AG09319 (cell line): ENCODE measurements around the gene RTEL1.

Source experiments
- DNase-seq: peaks from one replicate; pipeline ENCODE4 v3.0.0-alpha.2; 2010; ENCODE audit warnings: low read depth; ENCODE audit errors: extremely low read depth
- TF ChIP-seq, protein P1 (sequence below): IDR thresholded peaks from 2 replicates; pipeline ENCODE4 v1.5.1; 2011; ENCODE audit warnings: low read depth, mild to moderate bottlenecking, inconsistent platforms, low read length, moderate library complexity

RTEL1 gene

DNA sequence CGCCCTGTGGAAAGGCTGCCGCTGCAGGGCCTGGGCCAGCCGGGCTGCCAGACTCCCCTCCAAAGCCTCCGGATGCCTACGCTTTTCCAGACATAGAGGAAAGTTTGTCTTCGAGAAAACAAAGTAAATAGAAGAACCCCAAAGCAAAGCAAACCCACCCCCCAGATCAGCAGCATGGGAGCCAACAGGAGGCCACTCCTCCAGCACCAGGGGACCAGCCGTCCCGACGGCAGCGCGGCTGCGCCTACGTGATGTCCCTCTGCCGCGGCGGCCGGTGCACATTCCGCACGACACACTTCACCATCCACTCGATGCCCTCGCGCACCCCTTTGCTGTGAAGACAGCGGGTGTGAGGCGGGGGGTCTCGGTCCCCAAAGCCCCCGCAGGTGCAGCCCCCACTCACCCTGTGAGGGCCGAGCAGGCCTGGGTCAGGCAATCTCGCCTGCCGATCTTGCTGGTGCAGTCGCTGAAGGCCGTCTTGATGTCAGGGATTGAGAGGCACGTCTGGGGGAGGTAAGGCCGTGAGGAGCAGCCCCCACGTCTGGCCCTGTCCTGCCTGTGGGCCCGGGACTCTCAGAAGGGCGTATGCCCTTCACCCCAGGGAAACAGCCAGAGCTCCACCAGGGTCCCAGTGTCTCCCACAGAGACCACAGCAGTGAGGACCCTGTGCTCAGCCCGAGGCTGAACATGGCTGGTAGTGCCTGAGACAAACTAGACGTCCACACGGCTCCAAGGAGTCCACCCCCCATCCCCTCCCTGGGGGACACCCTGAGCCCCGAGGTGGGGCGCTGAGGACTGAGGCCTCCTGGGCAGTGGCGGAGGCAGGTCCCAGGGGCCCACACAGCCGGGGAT, 42.3 kb downstream of the RTEL1 start:
- no peak for DNase-seq
- TF ChIP-seq, protein P1, sequence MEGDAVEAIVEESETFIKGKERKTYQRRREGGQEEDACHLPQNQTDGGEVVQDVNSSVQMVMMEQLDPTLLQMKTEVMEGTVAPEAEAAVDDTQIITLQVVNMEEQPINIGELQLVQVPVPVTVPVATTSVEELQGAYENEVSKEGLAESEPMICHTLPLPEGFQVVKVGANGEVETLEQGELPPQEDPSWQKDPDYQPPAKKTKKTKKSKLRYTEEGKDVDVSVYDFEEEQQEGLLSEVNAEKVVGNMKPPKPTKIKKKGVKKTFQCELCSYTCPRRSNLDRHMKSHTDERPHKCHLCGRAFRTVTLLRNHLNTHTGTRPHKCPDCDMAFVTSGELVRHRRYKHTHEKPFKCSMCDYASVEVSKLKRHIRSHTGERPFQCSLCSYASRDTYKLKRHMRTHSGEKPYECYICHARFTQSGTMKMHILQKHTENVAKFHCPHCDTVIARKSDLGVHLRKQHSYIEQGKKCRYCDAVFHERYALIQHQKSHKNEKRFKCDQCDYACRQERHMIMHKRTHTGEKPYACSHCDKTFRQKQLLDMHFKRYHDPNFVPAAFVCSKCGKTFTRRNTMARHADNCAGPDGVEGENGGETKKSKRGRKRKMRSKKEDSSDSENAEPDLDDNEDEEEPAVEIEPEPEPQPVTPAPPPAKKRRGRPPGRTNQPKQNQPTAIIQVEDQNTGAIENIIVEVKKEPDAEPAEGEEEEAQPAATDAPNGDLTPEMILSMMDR: no peak

DNA sequence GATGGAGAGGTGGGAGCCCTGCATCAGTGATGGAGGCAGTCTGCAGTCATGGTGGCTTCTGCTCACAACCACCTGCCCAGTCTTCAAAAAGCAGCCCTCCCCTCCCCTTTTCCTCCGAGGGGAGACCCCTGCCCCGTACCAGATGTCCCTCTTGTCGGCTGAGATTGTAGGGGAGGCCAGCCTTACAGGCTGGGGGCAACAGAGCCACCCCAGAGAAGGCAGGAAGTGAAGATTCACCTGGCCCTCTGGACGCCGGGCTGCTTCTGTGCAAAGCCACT, 42.9 kb downstream of the RTEL1 start:
- TF ChIP-seq, protein P1: no peak
- no peak for DNase-seq

DNA sequence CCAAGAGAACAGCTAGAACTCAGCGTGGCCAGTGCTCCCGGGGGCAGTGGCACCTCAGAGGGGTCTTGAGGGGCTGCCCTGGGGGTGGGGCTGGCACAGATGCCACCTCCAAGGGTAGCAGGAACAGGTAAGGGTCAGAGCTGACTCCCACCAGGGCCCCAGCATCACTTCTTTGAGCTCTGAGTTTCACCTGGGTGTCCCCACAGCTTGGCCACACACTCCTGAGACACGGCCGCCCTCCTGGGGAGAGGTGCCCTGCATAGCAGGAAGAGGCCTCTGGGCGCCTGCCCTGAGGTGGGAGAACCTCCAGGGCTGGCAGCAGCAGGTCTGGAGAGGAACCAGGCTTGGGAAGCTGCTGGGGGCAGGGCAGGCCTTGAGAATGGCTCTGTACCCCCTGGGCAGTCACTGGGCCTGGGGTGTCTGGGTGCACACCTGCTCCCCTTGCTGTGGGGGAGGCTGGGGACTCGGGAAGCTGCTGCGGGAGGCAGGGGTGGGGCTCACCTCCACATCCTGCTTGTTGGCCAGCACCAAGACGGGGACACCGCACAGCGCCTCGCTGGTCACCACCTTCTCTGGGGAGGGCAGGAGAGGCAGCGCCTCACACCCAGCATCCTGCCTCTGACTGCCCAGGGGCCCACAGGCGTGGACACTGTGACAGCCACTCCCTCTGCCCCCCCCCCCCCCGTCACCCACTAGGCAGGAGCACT, 43.4 kb downstream of the RTEL1 start:
- DNase-seq: no peak
- TF ChIP-seq, protein P1: no peak

DNA sequence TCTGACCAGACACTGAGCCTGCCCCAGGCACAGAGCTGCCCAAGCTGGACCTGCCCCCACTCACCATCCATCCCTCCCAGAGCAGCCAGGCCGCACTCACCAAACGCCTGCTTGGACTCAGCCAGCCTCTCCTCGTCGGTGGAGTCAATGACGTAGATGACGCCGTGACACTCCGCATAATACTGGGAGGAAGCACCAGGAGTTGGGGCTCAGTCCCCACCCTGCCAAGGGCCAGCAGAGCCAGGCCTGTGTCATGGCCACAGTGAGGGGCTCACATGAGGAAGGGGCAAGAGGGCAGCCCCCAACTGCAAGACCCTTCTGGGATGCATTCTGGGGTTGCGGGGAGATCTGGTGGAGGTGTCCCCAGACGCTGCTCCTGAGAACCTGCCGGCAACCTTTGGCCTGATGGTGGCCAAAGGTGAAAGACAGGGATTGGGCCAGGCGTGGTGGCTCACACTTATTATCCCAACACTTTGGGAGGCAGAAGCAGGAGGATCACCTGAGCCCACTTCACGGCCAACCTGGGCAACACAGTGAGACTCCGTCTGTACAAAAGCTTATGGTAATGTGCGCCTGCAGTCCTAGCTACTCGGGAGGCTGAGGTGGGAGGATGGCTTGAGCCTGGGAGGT, 44.0 kb downstream of the RTEL1 start:
- TF ChIP-seq, protein P1: no peak

DNA sequence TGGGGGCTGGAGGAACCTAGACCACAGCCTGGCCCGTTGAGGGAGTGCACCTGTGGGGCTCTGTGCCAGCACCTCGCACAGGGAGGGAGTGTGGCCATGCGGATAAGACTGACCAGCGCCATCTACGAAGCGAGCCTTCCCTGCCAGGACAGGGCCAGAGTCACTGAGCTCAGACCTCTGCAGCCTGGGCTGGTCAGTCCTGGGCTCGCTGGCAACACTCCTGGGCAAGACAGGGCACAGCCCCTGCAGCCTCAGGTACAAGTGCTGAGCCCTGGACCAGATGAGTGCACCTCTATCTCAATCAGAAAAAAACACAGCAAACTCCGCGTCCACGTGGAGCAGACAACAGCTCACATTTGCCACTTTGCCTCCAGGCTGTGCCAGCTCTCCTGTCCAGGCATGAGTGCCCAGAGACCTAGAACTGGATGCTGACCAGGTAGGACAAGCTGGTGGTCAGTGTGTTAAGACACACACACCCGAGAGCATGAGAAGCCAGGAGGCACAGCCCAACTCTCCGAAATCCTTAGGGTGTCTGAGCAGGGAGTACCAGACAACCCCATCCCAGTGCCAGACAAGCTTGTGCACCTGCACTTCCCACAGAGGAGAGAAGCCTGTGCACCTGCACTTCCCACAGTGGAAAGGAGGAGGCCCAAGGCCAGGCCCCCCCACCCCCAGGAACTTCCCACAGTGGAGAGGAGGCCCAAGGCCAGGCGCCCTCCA, 44.8 kb downstream of the RTEL1 start:
- TF ChIP-seq, protein P1: no peak
- DNase-seq: no peak

More for the DNA sequence above, 44.0 kb downstream of the RTEL1 start:
- no peak for DNase-seq

DNA sequence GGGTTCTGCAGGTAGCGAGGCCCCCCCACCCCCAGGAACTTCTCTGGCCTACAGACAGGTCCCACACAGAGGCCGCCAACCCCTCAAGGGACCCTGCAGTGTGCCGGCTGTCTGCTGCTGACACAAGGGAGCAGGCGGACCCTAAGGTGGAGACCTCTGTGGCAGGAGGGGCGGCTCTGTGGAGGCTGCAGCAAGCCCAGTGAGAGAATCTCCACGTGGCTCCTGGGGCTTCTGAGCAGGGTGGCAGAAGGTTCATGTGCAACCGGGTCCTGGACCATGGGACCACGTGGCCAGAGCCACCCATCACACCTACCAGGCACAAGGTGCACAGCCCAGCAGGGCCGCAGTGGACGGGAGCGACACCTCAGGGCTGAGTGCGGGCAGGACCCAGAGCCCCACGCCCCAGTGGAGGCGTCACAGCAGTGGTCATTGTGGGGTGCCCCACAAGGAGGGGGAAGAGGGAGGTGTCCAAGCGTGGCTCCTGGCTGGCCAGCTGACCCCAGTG, 45.4 kb downstream of the RTEL1 start:
- DNase-seq: no peak
- TF ChIP-seq, protein P1: no peak
